Muscle layer of colon (tissue), 2 donors: Measurements from ENCODE around the gene TVP23A.

Experiments used
- H3K27ac ChIP-seq: one replicate; pipeline ENCODE4 v1.7.0; 2013; ENCODE audit warnings: low read depth, mild to moderate bottlenecking, low read length, moderate library complexity
- H3K27me3 ChIP-seq, 2 donors: one replicate each; pipeline ENCODE4 v1.7.0; 2013; ENCODE audit warnings: low read length in 2 of 2, mild to moderate bottlenecking in 2 of 2; ENCODE audit not compliant: insufficient read depth in 2 of 2, control insufficient read depth in 1 of 2
- H3K36me3 ChIP-seq: one replicate; pipeline ENCODE4 v1.7.0; 2013; ENCODE audit warnings: mild to moderate bottlenecking, low read length; ENCODE audit not compliant: insufficient read depth
- H3K4me1 ChIP-seq: one replicate; pipeline ENCODE4 v1.7.0; 2013; ENCODE audit warnings: mild to moderate bottlenecking, low read length; ENCODE audit not compliant: insufficient read depth
- H3K4me3 ChIP-seq, 2 donors: one replicate each; pipeline ENCODE4 v1.7.0; 2013; ENCODE audit warnings: low read length in 2 of 2, low read depth in 1 of 2, mild to moderate bottlenecking in 1 of 2, moderate library complexity in 1 of 2
- H3K9ac ChIP-seq: one replicate; pipeline ENCODE4 v1.7.0; 2013; ENCODE audit warnings: low read length
- H3K9me3 ChIP-seq: one replicate; pipeline ENCODE4 v1.7.0; 2013; ENCODE audit warnings: mild to moderate bottlenecking, low read length
- donor health status: abdominal sarcoma.
- donor health status: Adenocarcinoma of cecum.

The TVP23A gene

GRCh38 chr16:10761373-10761772 lies 57.2 kb downstream of the TVP23A start:
- Histone ChIP-seq H3K9me3 (no peaks in the 10 kb centered on the region), H3K27me3 (no peaks in the 10 kb centered on the region), H3K9ac (no peak overlapping the region), H3K36me3 (peaks cover 81% of the 10 kb centered on the region), H3K27ac (no peak overlapping the region), H3K4me1 (no peaks in the 10 kb centered on the region), H3K4me3 (no peak overlapping the region)

DNA sequence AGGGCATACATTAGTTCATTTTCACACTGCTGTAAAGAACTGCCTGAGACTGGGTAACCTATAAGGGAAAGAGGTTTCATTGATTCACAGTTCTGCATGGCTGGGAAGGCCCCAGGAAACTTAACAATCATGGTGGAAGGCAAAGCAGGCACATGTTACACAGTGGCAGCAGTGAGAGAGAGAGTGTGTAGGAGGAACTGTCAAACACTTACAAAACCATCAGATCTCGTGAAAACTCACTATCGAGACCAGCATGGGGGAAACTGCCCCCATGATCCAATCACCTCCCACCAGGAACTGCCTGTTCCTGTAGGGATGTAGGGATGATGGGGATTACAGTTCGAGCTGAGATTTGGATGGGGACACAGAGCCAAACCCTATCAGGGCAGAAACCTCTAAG lies 57.7 kb downstream of the TVP23A start:
- Histone ChIP-seq H3K9me3 (no peaks in the 10 kb centered on the region), H3K36me3 (peaks cover 80% of the 10 kb centered on the region), H3K9ac (no peak overlapping the region), H3K27ac (no peak overlapping the region), H3K4me1 (no peaks in the 10 kb centered on the region), H3K27me3 (no peaks in the 10 kb centered on the region), H3K4me3 (no peak overlapping the region)

GRCh38 chr16:10756574-10756973 lies 62.0 kb downstream of the TVP23A start:
- Histone ChIP-seq H3K36me3 (peaks cover 85% of the 10 kb centered on the region), H3K27ac (no peak overlapping the region), H3K27me3 (no peaks in the 10 kb centered on the region), H3K9ac (no peak overlapping the region), H3K9me3 (no peaks in the 10 kb centered on the region), H3K4me3 (no peak overlapping the region), H3K4me1 (no peaks in the 10 kb centered on the region)

GRCh38 chr16:10754941-10755340 lies 63.7 kb downstream of the TVP23A start:
- no peaks in the 10 kb centered on the region for H3K4me1 ChIP-seq
- H3K36me3 ChIP-seq = peaks cover 73% of the 10 kb centered on the region
- no peak overlapping the region for H3K9ac ChIP-seq
- no peaks in the 10 kb centered on the region for H3K27me3 ChIP-seq
- H3K9me3 ChIP-seq = no peaks in the 10 kb centered on the region
- no peak overlapping the region for H3K27ac ChIP-seq
- no peak overlapping the region for H3K4me3 ChIP-seq

DNA sequence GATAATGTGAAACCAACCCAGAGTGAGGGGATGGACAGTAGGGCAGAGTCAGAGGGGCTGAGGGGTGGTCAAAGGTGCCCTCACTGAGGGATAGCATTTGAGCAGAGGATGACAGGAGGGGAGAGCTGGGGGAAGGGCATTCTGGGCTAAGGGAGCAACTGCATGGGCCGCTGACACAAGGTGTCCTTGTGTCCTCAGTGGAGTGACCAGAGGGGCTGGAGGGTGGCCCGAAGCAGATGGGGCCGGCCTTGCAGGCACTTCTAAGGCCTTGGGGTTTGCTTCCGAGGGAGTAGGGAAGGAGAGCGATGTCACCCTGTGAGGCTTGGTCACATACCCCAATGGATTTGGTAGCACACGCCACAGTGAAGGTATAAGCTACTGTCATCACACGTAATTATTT lies 64.9 kb downstream of the TVP23A start:
- Histone ChIP-seq H3K4me3 (no peak overlapping the region), H3K36me3 (peaks cover 73% of the 10 kb centered on the region), H3K9me3 (no peaks in the 10 kb centered on the region), H3K9ac (no peak overlapping the region), H3K27me3 (no peaks in the 10 kb centered on the region), H3K4me1 (no peaks in the 10 kb centered on the region), H3K27ac (no peak overlapping the region)

DNA sequence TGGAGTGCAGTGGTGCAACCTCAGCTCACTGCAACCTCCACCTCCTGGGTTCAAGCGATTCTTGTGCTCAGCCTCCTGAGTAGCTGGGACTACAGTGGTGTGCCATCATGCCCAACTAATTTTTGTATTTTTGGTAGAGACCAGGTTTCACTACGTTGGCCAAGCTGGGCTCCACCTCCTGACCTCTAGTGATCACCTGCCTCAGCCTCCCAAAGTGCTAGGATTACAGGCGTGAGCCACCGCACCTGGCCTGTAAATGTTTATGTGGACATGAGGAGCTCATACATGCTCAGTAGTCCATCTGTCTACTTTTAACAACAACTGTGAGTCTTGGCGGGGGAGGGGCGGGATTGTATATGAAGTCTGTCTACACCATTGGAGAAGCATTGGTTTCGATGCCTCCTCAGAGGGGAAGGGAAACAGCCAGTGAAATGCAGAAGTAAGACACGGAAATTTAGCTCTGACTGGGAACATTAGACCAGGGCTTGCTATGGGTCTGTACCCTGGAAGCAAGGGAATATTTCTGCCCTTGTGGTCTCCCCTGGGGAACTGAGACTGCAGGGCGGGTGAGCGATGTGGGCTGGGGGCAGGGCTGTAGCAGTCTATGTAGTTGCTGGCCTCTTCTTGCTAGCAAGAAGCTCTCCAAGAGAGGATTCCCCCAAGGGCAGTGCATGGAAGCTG lies 65.6 kb downstream of the TVP23A start:
- Histone ChIP-seq H3K9me3 (no peaks in the 10 kb centered on the region), H3K4me3 (no peak overlapping the region), H3K27ac (no peak overlapping the region), H3K27me3 (no peaks in the 10 kb centered on the region), H3K4me1 (no peaks in the 10 kb centered on the region), H3K9ac (no peak overlapping the region), H3K36me3 (peaks cover 73% of the 10 kb centered on the region)

DNA sequence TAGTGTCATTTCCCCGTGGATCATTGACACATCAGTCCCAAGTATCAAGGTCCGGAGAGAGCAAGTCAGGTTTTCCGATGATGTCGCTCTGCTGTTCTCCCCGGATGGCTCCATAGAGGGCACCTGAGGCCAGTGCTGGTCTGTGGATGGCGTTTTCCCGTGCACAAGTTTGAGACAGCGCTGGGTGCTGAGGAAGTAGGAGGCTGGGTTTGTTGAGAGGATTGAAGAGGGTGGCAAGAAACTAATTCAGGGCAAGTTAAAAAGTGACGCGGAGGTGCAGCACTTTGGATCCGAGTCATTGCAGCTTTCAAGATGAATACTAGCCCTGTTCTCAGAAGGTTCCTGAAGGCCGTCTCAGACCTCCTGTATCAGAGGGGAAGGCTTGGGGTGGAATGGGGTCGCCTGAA lies 67.3 kb downstream of the TVP23A start:
- Histone ChIP-seq H3K27me3 (no peaks in the 10 kb centered on the region), H3K27ac (no peak overlapping the region), H3K4me1 (no peaks in the 10 kb centered on the region), H3K9ac (no peak overlapping the region), H3K36me3 (peaks cover 68% of the 10 kb centered on the region), H3K9me3 (no peaks in the 10 kb centered on the region), H3K4me3 (no peak overlapping the region)

DNA sequence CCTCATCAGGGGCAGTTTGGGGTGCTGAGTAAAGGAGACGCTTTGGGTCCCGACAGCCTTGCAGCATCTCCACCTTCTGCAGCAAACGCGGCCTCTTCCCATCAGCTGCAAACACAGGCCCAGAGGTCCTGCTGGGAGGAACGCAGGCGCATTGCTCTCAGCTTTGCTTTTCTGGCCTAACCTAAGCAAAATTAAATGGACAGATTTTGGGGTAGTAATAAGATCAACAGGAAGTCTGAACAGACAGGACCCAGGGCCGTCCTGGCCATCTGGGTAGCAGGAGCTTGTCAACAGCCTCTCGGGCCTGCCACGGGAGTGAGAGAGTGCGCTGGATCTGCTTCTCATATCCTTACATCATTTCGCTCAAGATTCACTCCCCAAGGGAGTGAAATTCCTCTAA lies 67.8 kb downstream of the TVP23A start:
- Histone ChIP-seq H3K4me1 (peaks cover 5% of the 10 kb centered on the region), H3K9ac (no peak overlapping the region), H3K27me3 (no peaks in the 10 kb centered on the region), H3K27ac (no peak overlapping the region), H3K36me3 (peaks cover 64% of the 10 kb centered on the region), H3K4me3 (no peak overlapping the region), H3K9me3 (no peaks in the 10 kb centered on the region)

DNA sequence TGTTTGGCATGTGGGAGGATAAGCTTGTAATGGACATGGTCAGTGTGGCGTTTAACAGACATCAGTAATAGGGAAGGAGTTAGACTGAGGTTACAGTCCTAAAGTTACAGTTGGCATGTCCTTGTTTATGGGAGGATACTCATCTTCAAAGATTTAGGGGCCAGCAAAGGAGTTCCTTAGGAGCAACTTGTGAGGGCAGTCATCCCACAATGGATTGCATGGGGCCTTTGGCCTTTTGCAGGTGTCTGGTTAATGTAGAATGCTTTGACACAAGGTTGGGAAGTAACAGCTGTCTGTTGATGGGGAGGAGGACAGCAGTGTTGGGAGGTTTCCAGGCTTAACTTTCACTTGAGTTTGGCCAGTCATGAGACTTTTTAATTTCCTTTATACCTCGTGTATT lies 72.8 kb downstream of the TVP23A start:
- H3K27me3 ChIP-seq = no peaks in the 10 kb centered on the region
- H3K36me3 ChIP-seq = peaks cover 36% of the 10 kb centered on the region
- H3K9ac ChIP-seq = no peak overlapping the region
- H3K9me3 ChIP-seq = no peaks in the 10 kb centered on the region
- H3K4me1 ChIP-seq = peaks cover 26% of the 10 kb centered on the region
- no peak overlapping the region for H3K4me3 ChIP-seq
- H3K27ac ChIP-seq = peak overlapping the region; percentile 29

GRCh38 chr16:10744370-10745030 lies 74.1 kb downstream of the TVP23A start:
- peak overlapping the region; percentile 40 for H3K9ac ChIP-seq
- H3K27me3 ChIP-seq = no peaks in the 10 kb centered on the region
- peaks cover 27% of the 10 kb centered on the region for H3K36me3 ChIP-seq
- peaks cover 26% of the 10 kb centered on the region for H3K4me1 ChIP-seq
- H3K9me3 ChIP-seq = no peaks in the 10 kb centered on the region
- H3K4me3 ChIP-seq = peak overlapping the region; percentile 54 to 57
- H3K27ac ChIP-seq = peak overlapping the region; percentile 79

DNA sequence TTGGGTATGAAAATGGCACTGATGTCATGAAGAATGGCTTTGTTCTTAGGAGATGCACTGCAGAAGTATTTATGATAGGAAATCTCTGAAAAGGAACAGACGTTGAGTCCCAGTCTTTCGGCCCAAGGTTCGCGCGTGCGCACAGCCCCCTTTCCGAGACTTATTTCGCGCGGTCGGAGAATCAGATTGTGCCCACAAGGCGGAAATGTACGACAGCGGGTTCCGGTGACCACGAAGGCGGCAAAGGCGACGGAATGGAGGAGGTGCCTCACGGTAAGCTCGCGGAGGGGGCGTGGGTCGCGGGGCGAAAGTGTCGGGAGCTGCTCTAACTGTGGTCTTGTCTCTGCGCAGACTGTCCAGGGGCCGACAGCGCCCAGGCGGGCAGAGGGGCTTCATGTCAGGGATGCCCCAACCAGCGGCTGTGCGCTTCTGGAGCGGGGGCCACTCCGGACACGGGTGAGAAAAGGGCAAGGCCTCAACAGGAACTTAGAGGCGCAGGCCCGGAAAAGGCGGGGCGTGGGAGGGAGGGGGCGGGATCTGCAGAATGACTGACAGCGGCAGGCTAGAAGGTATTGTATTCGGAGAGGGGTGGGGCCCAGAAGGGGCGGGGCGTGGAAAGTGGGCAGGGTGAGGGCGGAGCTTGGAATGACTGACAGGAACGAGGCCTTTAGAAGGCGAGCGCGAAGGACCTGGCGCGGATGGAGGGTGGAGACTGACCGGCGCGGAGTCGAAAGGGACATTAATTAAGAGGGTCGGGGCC lies 74.8 kb downstream of the TVP23A start, which contains the start of gene NUBP1:
Gene NUBP1 (plus strand): TSS at position 233 of the 760 bp plus-strand sequence. CDS start 22 bp downstream, at position 255.
- Histone ChIP-seq H3K4me3 (peak within 1 kb of the TSS; percentile 54 to 57), H3K9ac (peak within 1 kb of the TSS; percentile 40), H3K9me3 (no peaks in the 10 kb centered on the region), H3K27me3 (no peaks in the 10 kb centered on the region), H3K36me3 (peaks cover 20% of the 10 kb centered on the region), H3K27ac (peak within 1 kb of the TSS; percentile 79), H3K4me1 (peaks cover 26% of the 10 kb centered on the region)
